GM12878 (cell line): ENCODE results near the gene SENP6. TPM values are rescaled to one million over a fixed set of nuclear protein-coding genes. Genes with fewer than 3 reads are reported as not detected.
A peak's percentile ranks its signal among the peaks of the same experiment; 100 is the strongest.

Source experiments
- ATAC-seq: fragments of 200-7000 bp; cut with Tn5 transposase; 3 replicates; pipeline ENCODE4 v1.9.1; 2020; ENCODE audit warnings: mild to moderate bottlenecking, moderate library complexity
- BruUV-seq: library from RNA; stranded (reverse); fragments of 400-500 nt; replicated peaks from 2 replicates; lab custom pipeline; 2021; lab: Mats Ljungman, UMichigan
- CTCF ChIA-PET: fragments of 300-600 bp; sonication (Branson Sonifier 250); formaldehyde crosslinking; extraction: SDS; loops from one replicate; lab custom pipeline; 2021; ENCODE audit warnings: inconsistent platforms; lab: Yijun Ruan, JAX
- POLR2A ChIA-PET: fragments of 350-600 bp; formaldehyde crosslinking; extraction: SDS; loops from one replicate; lab custom pipeline; 2021; ENCODE audit warnings: inconsistent platforms; lab: Charles Lee
- RAD21 ChIA-PET: fragments of 300-600 bp; sonication (Branson Sonifier 250); formaldehyde crosslinking; loops from one replicate; lab custom pipeline; 2023; ENCODE audit warnings: antibody characterized with exemption; ENCODE audit not compliant: unreplicated experiment; lab: Charles Lee
- SMC1A ChIA-PET: fragments of 300-600 bp; sonication (Branson Sonifier 250); formaldehyde crosslinking; loops from one replicate; lab custom pipeline; 2023; ENCODE audit not compliant: unreplicated experiment, uncharacterized antibody; lab: Charles Lee
- DNase-seq: peaks from one replicate; pipeline ENCODE4 v3.0.0-alpha.2; 2011; ENCODE audit warnings: low read depth, low spot score
- FAIRE-seq: peaks from 3 replicates; lab custom pipeline; 2011; peaks lifted over from hg19 to GRCh38; lab: Jason Lieb, UNC
- H2AFZ ChIP-seq: 2 replicates; pipeline ENCODE4 v1.6.0; 2011; ENCODE audit warnings: low read depth, low read length, control low read depth; ENCODE audit not compliant: control insufficient read depth
- H3K27ac ChIP-seq: 2 replicates; pipeline ENCODE4 v1.5.1; 2011; ENCODE audit warnings: control low read depth; ENCODE audit not compliant: control insufficient read depth, insufficient read depth
- H3K27me3 ChIP-seq, 2 experiments: replicated peaks in 1 of 2; 2 replicates each; pipeline versions ENCODE4 v1.6.0 to v1.6.1; 2011; ENCODE audit warnings: low read length in 1 of 2; ENCODE audit not compliant: control insufficient read depth in 2 of 2, insufficient read depth in 2 of 2
- H3K36me3 ChIP-seq, 2 experiments: 2 replicates each; pipeline ENCODE4 v1.5.1; 2011; ENCODE audit warnings: low read length in 1 of 2; ENCODE audit not compliant: control insufficient read depth in 2 of 2, insufficient read depth in 2 of 2
- H3K4me1 ChIP-seq: 2 replicates; pipeline ENCODE4 v1.6.1; 2011; ENCODE audit warnings: mild to moderate bottlenecking, low read length, moderate library complexity, mixed read lengths; ENCODE audit not compliant: control insufficient read depth, insufficient read depth
- H3K4me2 ChIP-seq: 2 replicates; pipeline ENCODE4 v1.6.0; 2011; ENCODE audit warnings: control low read depth; ENCODE audit not compliant: control insufficient read depth, insufficient read depth
- H3K4me3 ChIP-seq: fragments of 200-600 bp; sonication (generic); 2 replicates; pipeline ENCODE4 v1.5.1; 2016
- H3K79me2 ChIP-seq: 2 replicates; pipeline ENCODE4 v1.6.0; 2011; ENCODE audit warnings: low read length; ENCODE audit not compliant: control insufficient read depth, insufficient read depth
- H3K9ac ChIP-seq: 2 replicates; pipeline ENCODE4 v1.8.0; 2011; ENCODE audit warnings: low read length, control low read depth, mixed read lengths; ENCODE audit not compliant: control insufficient read depth, insufficient read depth
- H3K9me3 ChIP-seq: replicated peaks from 3 replicates; pipeline ENCODE4 v1.5.1; 2011; ENCODE audit warnings: mild to moderate bottlenecking, low read length; ENCODE audit not compliant: control insufficient read depth, insufficient read depth
- H4K20me1 ChIP-seq: 2 replicates; pipeline ENCODE4 v1.6.0; 2011; ENCODE audit not compliant: control insufficient read depth, insufficient read depth
- EP300 ChIP-seq, 2 experiments: fragments of 150-350 bp in 1 of 2; IDR thresholded peaks; 2 replicates each; pipeline ENCODE4 v1.6.1; 2011 to 2012; ENCODE audit warnings: low read depth in 2 of 2, low read length in 2 of 2, borderline replicate concordance in 1 of 2, improper control_type of control experiment in 1 of 2, inconsistent platforms in 1 of 2; ENCODE audit not compliant: control insufficient read depth in 1 of 2
- FOXK2 ChIP-seq: fragments of 450-650 bp; IDR thresholded peaks from 2 replicates; pipeline ENCODE4 v1.6.1; 2017; ENCODE audit warnings: mild to moderate bottlenecking, moderate library complexity
- HCFC1 ChIP-seq: fragments of 150-350 bp; IDR thresholded peaks from 2 replicates; pipeline ENCODE4 v1.6.1; 2014; ENCODE audit warnings: low read length
- KAT2A ChIP-seq: conservative IDR thresholded peaks from 2 replicates; pipeline ENCODE4 v1.6.1; 2011; ENCODE audit warnings: low read depth, low read length; ENCODE audit not compliant: control insufficient read depth
- MTA3 ChIP-seq: IDR thresholded peaks from 2 replicates; pipeline ENCODE4 v1.6.1; 2012; ENCODE audit warnings: low read length, inconsistent platforms, borderline replicate concordance
- MXI1 ChIP-seq: fragments of 150-350 bp; IDR thresholded peaks from 2 replicates; pipeline ENCODE4 v1.6.1; 2011; ENCODE audit warnings: low read depth, mild to moderate bottlenecking, inconsistent platforms, low read length, improper control_type of control experiment
- PAX8 ChIP-seq: fragments of 450-650 bp; IDR thresholded peaks from 2 replicates; pipeline ENCODE4 v1.6.1; 2017; ENCODE audit warnings: mild to moderate bottlenecking, moderate library complexity
- SP1 ChIP-seq: IDR thresholded peaks from one replicate; pipeline ENCODE4 v1.6.1; 2011; ENCODE audit warnings: low read depth, low read length
- ZSCAN29 ChIP-seq: fragments of 450-650 bp; IDR thresholded peaks from 2 replicates; pipeline ENCODE4 v1.6.1; 2017; ENCODE audit warnings: mild to moderate bottlenecking, moderate library complexity
- WGBS: methylation state at CpG from one replicate; pipeline ENCODE4 v1.1.6; 2016; ENCODE audit warnings: low lambda C conversion rate; ENCODE audit not compliant: insufficient replicate concordance, insufficient coverage; ENCODE audit errors: missing lambda C conversion rate; 5-methylcytosine and 5-hydroxymethylcytosine counted together
- in situ Hi-C: fragments of 300-500 bp; cut with MboI; formaldehyde crosslinking; loops from 9 replicates; pipeline ENCODE4 v1.14.3; 2018; ENCODE audit warnings: mixed read lengths
- intact Hi-C: fragments of 100-400 bp; cut with micrococcal nuclease; formaldehyde crosslinking; loops from one replicate; pipeline ENCODE4 v1.14.2; 2022; ENCODE audit not compliant: unreplicated experiment
- polyA plus RNA-seq, 11 experiments: library from polyadenylated mRNA; depleted of rRNA in 4 of 11; unstranded in 6 of 11; stranded (reverse) in 5 of 11; fragments of >200 nt; fragmentation: Nextera tagmentation in 4 of 11; fragmentation: Illumina TruSeq in 1 of 11; extraction: Ambion mirVana in 4 of 11; extraction: Trizol in 1 of 11; gene quantifications; 1 replicate in 1 of 11; 2 replicates in 10 of 11; pipeline versions ENCODE4 v1.2.1 to v1.2.3, GENCODE V29; 2011 to 2016; ENCODE audit warnings: inconsistent platforms in 2 of 11, missing spikeins in 2 of 11, low read depth in 1 of 11
- total RNA-seq, 4 experiments: library from RNA; depleted of rRNA in 3 of 4; stranded (reverse); fragments of >200 nt in 3 of 4; fragmentation: Illumina TruSeq in 1 of 4; extraction: Trizol in 1 of 4; gene quantifications; 2 replicates each; pipeline versions ENCODE4 v1.2.1 to v1.2.3, GENCODE V29; 2013 to 2021
- TF ChIP-seq, protein P1 (sequence below), 3 experiments: IDR thresholded peaks in 2 of 3; conservative IDR thresholded peaks in 1 of 3; 2 replicates each; pipeline ENCODE4 v1.5.1; 2011; ENCODE audit warnings: low read depth in 3 of 3, low read length in 3 of 3, mild to moderate bottlenecking in 3 of 3, control low read depth in 2 of 3, moderate library complexity in 2 of 3, inconsistent platforms in 1 of 3, mixed read lengths in 1 of 3; ENCODE audit not compliant: control insufficient read depth in 2 of 3, insufficient read depth in 1 of 3; ENCODE audit errors: extremely low read depth in 1 of 3
- TF ChIP-seq, protein P2 (sequence below): fragments of 450-650 bp; formaldehyde crosslinking; IDR thresholded peaks from 2 replicates; pipeline ENCODE4 v1.5.0; 2022; ENCODE audit warnings: mild to moderate bottlenecking, missing genetic modification characterization

SENP6 gene
- total and polyA plus RNA-seq, 10 of the 15 experiments (the other 5 are each of a cell fraction or from before 2014, with no cell fraction given), result 10.7 to 70.0 (median 42.3) TPM

DNA sequence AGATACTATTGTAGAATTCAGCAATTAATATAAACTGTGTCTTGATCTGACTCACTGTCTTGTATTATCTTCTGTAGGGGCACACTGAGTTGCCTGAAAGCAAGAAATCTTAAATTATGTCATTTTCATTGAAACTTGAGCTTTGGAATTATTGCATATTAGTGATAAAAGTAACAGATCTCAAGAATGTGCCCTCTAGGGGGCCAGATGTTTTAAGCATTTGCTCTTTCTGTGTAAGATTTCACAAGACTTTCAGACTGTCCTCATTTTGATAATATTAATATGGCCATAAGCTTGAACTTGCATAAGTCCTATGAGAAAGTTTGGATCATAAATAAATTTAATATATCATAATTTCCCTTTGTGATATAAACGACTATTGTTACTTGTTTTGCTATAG lies 91.9 kb downstream of the SENP6 start:
- H3K79me2 ChIP-seq, result no peaks in the 10 kb centered on the region
- no peak overlapping the region for H3K4me2 ChIP-seq
- no TSS peak for BruUV-seq
- TF ChIP-seq HCFC1, result no peak
- TF ChIP-seq, protein P1, sequence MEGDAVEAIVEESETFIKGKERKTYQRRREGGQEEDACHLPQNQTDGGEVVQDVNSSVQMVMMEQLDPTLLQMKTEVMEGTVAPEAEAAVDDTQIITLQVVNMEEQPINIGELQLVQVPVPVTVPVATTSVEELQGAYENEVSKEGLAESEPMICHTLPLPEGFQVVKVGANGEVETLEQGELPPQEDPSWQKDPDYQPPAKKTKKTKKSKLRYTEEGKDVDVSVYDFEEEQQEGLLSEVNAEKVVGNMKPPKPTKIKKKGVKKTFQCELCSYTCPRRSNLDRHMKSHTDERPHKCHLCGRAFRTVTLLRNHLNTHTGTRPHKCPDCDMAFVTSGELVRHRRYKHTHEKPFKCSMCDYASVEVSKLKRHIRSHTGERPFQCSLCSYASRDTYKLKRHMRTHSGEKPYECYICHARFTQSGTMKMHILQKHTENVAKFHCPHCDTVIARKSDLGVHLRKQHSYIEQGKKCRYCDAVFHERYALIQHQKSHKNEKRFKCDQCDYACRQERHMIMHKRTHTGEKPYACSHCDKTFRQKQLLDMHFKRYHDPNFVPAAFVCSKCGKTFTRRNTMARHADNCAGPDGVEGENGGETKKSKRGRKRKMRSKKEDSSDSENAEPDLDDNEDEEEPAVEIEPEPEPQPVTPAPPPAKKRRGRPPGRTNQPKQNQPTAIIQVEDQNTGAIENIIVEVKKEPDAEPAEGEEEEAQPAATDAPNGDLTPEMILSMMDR (IDR thresholded peaks at IDR 0.05 in 2 of 3, conservative IDR thresholded peaks at IDR 0.05 in 1 of 3; ENCODE audit: control insufficient read depth in 2 of 3, extremely low read depth in 1 of 3, insufficient read depth in 1 of 3, low read depth in 3 of 3, low read length in 3 of 3), result peak in 2 of 3 experiments; percentile 1 to 13; a peak in 1 of 6 replicates
- ChIA-PET RAD21 (no interaction called here), POLR2A (interaction anchor here (0.6 kb wide), 1 partner anchor 37 kb away, joined by 9 read pairs; no protein-coding TSS in a partner anchor), CTCF (interaction anchor here (0.9 to 1.2 kb wide), 3 partner anchors 24 to 201 kb away, joined by 3 to 4 read pairs (median 3); no protein-coding TSS in a partner anchor), SMC1A (interaction anchor here (0.6 to 1.4 kb wide), 4 partner anchors 45 to 80 kb away, joined by 3 to 4 read pairs (median 3); no protein-coding TSS in a partner anchor)
- no peaks in the 10 kb centered on the region for H3K4me1 ChIP-seq
- no peak overlapping the region for H3K27ac ChIP-seq
- intact Hi-C loops, result no loop called here
- H3K4me3 ChIP-seq, result no peak overlapping the region
- DNase-seq, result no peak
- peaks cover 5 to 22% of the 10 kb centered on the region in 2 experiments; a peak in 3 of 4 replicates for H3K36me3 ChIP-seq
- no peaks in the 10 kb centered on the region for H3K27me3 ChIP-seq
- 50% methylated on average over 1 of the region's 1 CpG for WGBS
- H2AFZ ChIP-seq, result no peak overlapping the region
- FAIRE-seq, result no peak
- in situ Hi-C loops, result no loop called here
- H3K9ac ChIP-seq, result no peak overlapping the region
- H4K20me1 ChIP-seq, result no peaks in the 10 kb centered on the region
- H3K9me3 ChIP-seq, result no peaks in the 10 kb centered on the region
- peak; percentile 24; the same call in 1 of the 3 replicates for ATAC-seq

DNA sequence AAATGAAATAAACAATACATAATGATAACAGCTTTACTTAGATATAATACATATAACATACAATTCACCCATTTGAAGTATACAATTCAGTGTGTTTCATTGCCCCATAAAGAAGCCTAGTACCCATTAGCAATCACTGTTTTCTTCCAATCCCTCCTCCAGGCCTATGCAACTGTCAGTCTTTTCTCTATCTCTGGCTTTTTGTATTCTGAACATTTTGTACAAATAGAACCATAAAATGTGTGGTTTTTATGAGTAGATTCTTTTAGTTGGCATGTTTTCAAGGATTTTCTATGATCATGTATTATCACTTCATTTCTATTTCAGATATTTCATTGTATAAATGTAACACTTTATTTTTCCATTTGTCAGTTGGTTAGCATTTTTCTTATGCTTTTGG lies 92.7 kb downstream of the SENP6 start:
- no peak overlapping the region for H3K4me2 ChIP-seq
- FAIRE-seq (no peak), ATAC-seq (no peak), DNase-seq (no peak)
- no TSS peak for BruUV-seq
- ChIA-PET SMC1A (interaction anchor here (1.2 kb wide), 1 partner anchor 73 kb away, joined by 4 read pairs; no protein-coding TSS in a partner anchor), RAD21 (no interaction called here), CTCF (no interaction called here), POLR2A (no interaction called here)
- no peaks in the 10 kb centered on the region for H3K4me1 ChIP-seq
- peaks cover 5 to 22% of the 10 kb centered on the region in 2 experiments; a peak in 3 of 4 replicates for H3K36me3 ChIP-seq
- no peak overlapping the region for H2AFZ ChIP-seq
- H3K9ac ChIP-seq, result no peak overlapping the region
- in situ Hi-C loops (no loop called here), intact Hi-C loops (no loop called here)
- H3K27ac ChIP-seq, result no peak overlapping the region
- H3K27me3 ChIP-seq, result no peaks in the 10 kb centered on the region
- no peak overlapping the region for H3K4me3 ChIP-seq
- no peaks in the 10 kb centered on the region for H4K20me1 ChIP-seq
- no peaks in the 10 kb centered on the region for H3K79me2 ChIP-seq
- H3K9me3 ChIP-seq, result no peaks in the 10 kb centered on the region
- TF ChIP-seq SP1 (no peak), MTA3 (no peak), KAT2A (no peak), MXI1 (no peak), PAX8 (no peak), FOXK2 (no peak), EP300 (IDR thresholded peaks at IDR 0.05; ENCODE audit: borderline replicate concordance in 1 of 2, control insufficient read depth in 1 of 2, low read depth in 2 of 2, low read length in 2 of 2) (no peak), ZSCAN29 (no peak)
- TF ChIP-seq, protein P2, sequence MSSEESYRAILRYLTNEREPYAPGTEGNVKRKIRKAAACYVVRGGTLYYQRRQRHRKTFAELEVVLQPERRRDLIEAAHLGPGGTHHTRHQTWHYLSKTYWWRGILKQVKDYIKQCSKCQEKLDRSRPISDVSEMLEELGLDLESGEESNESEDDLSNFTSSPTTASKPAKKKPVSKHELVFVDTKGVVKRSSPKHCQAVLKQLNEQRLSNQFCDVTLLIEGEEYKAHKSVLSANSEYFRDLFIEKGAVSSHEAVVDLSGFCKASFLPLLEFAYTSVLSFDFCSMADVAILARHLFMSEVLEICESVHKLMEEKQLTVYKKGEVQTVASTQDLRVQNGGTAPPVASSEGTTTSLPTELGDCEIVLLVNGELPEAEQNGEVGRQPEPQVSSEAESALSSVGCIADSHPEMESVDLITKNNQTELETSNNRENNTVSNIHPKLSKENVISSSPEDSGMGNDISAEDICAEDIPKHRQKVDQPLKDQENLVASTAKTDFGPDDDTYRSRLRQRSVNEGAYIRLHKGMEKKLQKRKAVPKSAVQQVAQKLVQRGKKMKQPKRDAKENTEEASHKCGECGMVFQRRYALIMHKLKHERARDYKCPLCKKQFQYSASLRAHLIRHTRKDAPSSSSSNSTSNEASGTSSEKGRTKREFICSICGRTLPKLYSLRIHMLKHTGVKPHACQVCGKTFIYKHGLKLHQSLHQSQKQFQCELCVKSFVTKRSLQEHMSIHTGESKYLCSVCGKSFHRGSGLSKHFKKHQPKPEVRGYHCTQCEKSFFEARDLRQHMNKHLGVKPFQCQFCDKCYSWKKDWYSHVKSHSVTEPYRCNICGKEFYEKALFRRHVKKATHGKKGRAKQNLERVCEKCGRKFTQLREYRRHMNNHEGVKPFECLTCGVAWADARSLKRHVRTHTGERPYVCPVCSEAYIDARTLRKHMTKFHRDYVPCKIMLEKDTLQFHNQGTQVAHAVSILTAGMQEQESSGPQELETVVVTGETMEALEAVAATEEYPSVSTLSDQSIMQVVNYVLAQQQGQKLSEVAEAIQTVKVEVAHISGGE (CRISPR knock-in tag), result no peak
